Measurements from ENCODE around the gene LHFPL6. TPM values are rescaled to one million over a fixed set of nuclear protein-coding genes. Genes with fewer than 3 reads are reported as not detected.

LHFPL6 gene
- total RNA-seq, 2 experiments from 2014 or later = 0.60 to 0.74 TPM

- H3K9me3 Mint-ChIP-seq = no peaks in the 10 kb centered on the region
Observed at GRCh38 chr13:39375601-39376000, 227.4 kb downstream of the LHFPL6 start.

GRCh38 chr13:39374741-39375189 lies 228.2 kb downstream of the LHFPL6 start:
- H3K4me1 Mint-ChIP-seq (ENCODE audit: low read depth) = no peaks in the 10 kb centered on the region
- H3K9me3 Mint-ChIP-seq = no peaks in the 10 kb centered on the region
- H3K36me3 Mint-ChIP-seq (ENCODE audit: low read depth) = no peaks in the 10 kb centered on the region
- no peak for ATAC-seq
- TF ChIP-seq CTCF (IDR thresholded peaks at IDR 0.05) = no peak
- DNase-seq = no peak
- H3K27ac Mint-ChIP-seq = no peak overlapping the region
- POLR2A ChIA-PET = interaction anchor here (0.6 kb wide), 1 partner anchor 286 kb away, joined by 3 read pairs; no protein-coding TSS in a partner anchor
- CTCF ChIA-PET = no interaction called here
- intact Hi-C loops (cut with micrococcal nuclease) = no loop called here
- no peaks in the 10 kb centered on the region for H3K27me3 Mint-ChIP-seq
- H3K4me3 Mint-ChIP-seq = no peak overlapping the region

More at GRCh38 chr13:39375601-39376000, 227.4 kb downstream of the LHFPL6 start:
- no peak overlapping the region for H3K4me3 Mint-ChIP-seq
- no peaks in the 10 kb centered on the region for H3K27me3 Mint-ChIP-seq
- ChIA-PET POLR2A (no interaction called here), CTCF (no interaction called here)
- H3K27ac Mint-ChIP-seq = no peak overlapping the region
- no peak for DNase-seq
- intact Hi-C loops (cut with micrococcal nuclease) = no loop called here
- H3K36me3 Mint-ChIP-seq (ENCODE audit: low read depth) = no peaks in the 10 kb centered on the region
- ATAC-seq = no peak
- TF ChIP-seq CTCF (IDR thresholded peaks at IDR 0.05) = no peak
- H3K4me1 Mint-ChIP-seq (ENCODE audit: low read depth) = no peaks in the 10 kb centered on the region

- Mint-ChIP-seq H3K9me3 (no peaks in the 10 kb centered on the region), H3K4me3 (no peak overlapping the region), H3K27ac (no peak overlapping the region), H3K36me3 (ENCODE audit: low read depth) (no peaks in the 10 kb centered on the region), H3K27me3 (no peaks in the 10 kb centered on the region), H3K4me1 (ENCODE audit: low read depth) (no peaks in the 10 kb centered on the region)
- no peak for DNase-seq
- TF ChIP-seq CTCF (IDR thresholded peaks at IDR 0.05) = no peak
- ChIA-PET POLR2A (no interaction called here), CTCF (no interaction called here)
- intact Hi-C loops (cut with micrococcal nuclease) = no loop called here
- no peak for ATAC-seq
Observed at GRCh38 chr13:39373145-39373544, 229.8 kb downstream of the LHFPL6 start.

- ChIA-PET CTCF (no interaction called here), POLR2A (interaction anchor here (0.7 kb wide), 1 partner anchor 14 kb away, joined by 3 read pairs; no protein-coding TSS in a partner anchor)
- no peaks in the 10 kb centered on the region for H3K9me3 Mint-ChIP-seq
- no peak overlapping the region for H3K27ac Mint-ChIP-seq
- DNase-seq (no peak), ATAC-seq (no peak)
- no peaks in the 10 kb centered on the region for H3K36me3 Mint-ChIP-seq (ENCODE audit: low read depth)
- TF ChIP-seq CTCF (IDR thresholded peaks at IDR 0.05) = no peak
- H3K4me1 Mint-ChIP-seq (ENCODE audit: low read depth) = no peaks in the 10 kb centered on the region
- H3K4me3 Mint-ChIP-seq = no peak overlapping the region
- intact Hi-C loops (cut with micrococcal nuclease) = no loop called here
- H3K27me3 Mint-ChIP-seq = peaks cover 4% of the 10 kb centered on the region
Observed at GRCh38 chr13:39371706-39372105, 231.3 kb downstream of the LHFPL6 start.

- no peak overlapping the region for H3K4me3 Mint-ChIP-seq
- H3K36me3 Mint-ChIP-seq (ENCODE audit: low read depth) = no peaks in the 10 kb centered on the region
- CTCF ChIA-PET = no interaction called here
- intact Hi-C loops (cut with micrococcal nuclease) = no loop called here
- H3K27me3 Mint-ChIP-seq = peaks cover 9% of the 10 kb centered on the region
- H3K27ac Mint-ChIP-seq = no peak overlapping the region
- no peak for DNase-seq
- no peaks in the 10 kb centered on the region for H3K4me1 Mint-ChIP-seq (ENCODE audit: low read depth)
- POLR2A ChIA-PET = no interaction called here
- no peak for ATAC-seq
- no peaks in the 10 kb centered on the region for H3K9me3 Mint-ChIP-seq
- no peak for TF ChIP-seq CTCF (IDR thresholded peaks at IDR 0.05)
Observed at GRCh38 chr13:39370554-39370953, 232.4 kb downstream of the LHFPL6 start.

Measured in activated CD8-positive, alpha-beta T cell treated with anti-CD3 and anti-CD28 coated beads for 36 hours (primary cell).